Activated T-cell treated with anti-CD3 and anti-CD28 coated beads, Interleukin-2, amount 50 U/mL, for 1 hour (primary cell): ENCODE measurements around the gene MARCO.
"Not testable (repeated sequence)": the region's sequence is repeated elsewhere in the genome, so short reads cannot be mapped to it uniquely, and the experiment has no call there.

Source experiments
- DNase-seq: peaks from one replicate; pipeline ENCODE4 v3.0.0-alpha.2; 2020

The MARCO gene

GRCh38 chr2:118929059-118929458 lies 12.9 kb upstream of the MARCO start:
- no peak for DNase-seq

- DNase-seq: no peak
These were observed 9.0 kb upstream of the MARCO start for GRCh38 chr2:118932949-118933348.

- no peak for DNase-seq
These were observed 5.7 kb upstream of the MARCO start for GRCh38 chr2:118936306-118936705.

- DNase-seq: no peak
These were observed 5.1 kb upstream of the MARCO start for GRCh38 chr2:118936936-118937335.

- DNase-seq: no peak
These were observed 4.2 kb upstream of the MARCO start for GRCh38 chr2:118937817-118938216.

GRCh38 chr2:118939994-118940393 lies 2.0 kb upstream of the MARCO start:
- DNase-seq: no peak

GRCh38 chr2:118940486-118941120 lies 1.4 kb upstream of the MARCO start:
- DNase-seq: no peak

- no peak for DNase-seq
These were observed 1.3 kb downstream of the MARCO start for GRCh38 chr2:118943286-118943685.

GRCh38 chr2:118945881-118946280 lies 3.9 kb downstream of the MARCO start:
- DNase-seq: no peak

GRCh38 chr2:118948266-118948665 lies 6.3 kb downstream of the MARCO start:
- not testable (repeated sequence) for DNase-seq

GRCh38 chr2:118954297-118955060 lies 12.5 kb downstream of the MARCO start:
- no peak for DNase-seq

- no peak for DNase-seq
These were observed 23.7 kb downstream of the MARCO start for GRCh38 chr2:118965737-118966136.

GRCh38 chr2:118967124-118967880 lies 25.3 kb downstream of the MARCO start:
- no peak for DNase-seq

GRCh38 chr2:118968042-118968441 lies 26.0 kb downstream of the MARCO start:
- DNase-seq: no peak

- DNase-seq: no peak
These were observed 27.2 kb downstream of the MARCO start for GRCh38 chr2:118968961-118969733.

- no peak for DNase-seq
These were observed 27.9 kb downstream of the MARCO start for GRCh38 chr2:118969734-118970395.

- DNase-seq: no peak
These were observed 28.6 kb downstream of the MARCO start for GRCh38 chr2:118970396-118971135.

- no peak for DNase-seq
These were observed 29.5 kb downstream of the MARCO start for GRCh38 chr2:118971245-118972122.

- DNase-seq: no peak
These were observed 31.6 kb downstream of the MARCO start for GRCh38 chr2:118973542-118973951.

- no peak for DNase-seq
These were observed 32.4 kb downstream of the MARCO start for GRCh38 chr2:118974103-118974993.
